GM13976 (cell line): ENCODE results near the gene ZNF789.

Experiments
- DNase-seq: peaks from one replicate; pipeline ENCODE4 v3.0.0; 2012; ENCODE audit warnings: low spot score
- CTCF ChIP-seq: IDR thresholded peaks from 2 replicates; pipeline ENCODE4 v1.5.1; 2012; ENCODE audit warnings: borderline replicate concordance, mild to moderate bottlenecking; ENCODE audit not compliant: insufficient read depth; ENCODE audit errors: extremely low read depth, missing control alignments, control extremely low read depth
- in situ Hi-C: fragments of 300-500 bp; cut with MboI; formaldehyde crosslinking; loops from one replicate; pipeline ENCODE4 v1.12.0; 2022; ENCODE audit warnings: low sequenced_read_pairs, mixed read lengths, inconsistent platforms; ENCODE audit not compliant: unreplicated experiment

ZNF789 gene

GRCh38 chr7:99457050-99457649, 15.5 kb upstream of the ZNF789 start:
- no peak for DNase-seq
- in situ Hi-C loops, result no loop called here
- TF ChIP-seq CTCF, result no peak

GRCh38 chr7:99457650-99458493, 14.8 kb upstream of the ZNF789 start:
- DNase-seq, result no peak
- in situ Hi-C loops, result no loop called here
- TF ChIP-seq CTCF, result no peak

- in situ Hi-C loops, result no loop called here
- peak; percentile 39 for DNase-seq
- TF ChIP-seq CTCF, result no peak
These were observed 13.6 kb upstream of the ZNF789 start for GRCh38 chr7:99459087-99459486.

GRCh38 chr7:99460651-99461050, 12.0 kb upstream of the ZNF789 start:
- in situ Hi-C loops, result no loop called here
- no peak for TF ChIP-seq CTCF
- no peak for DNase-seq

- TF ChIP-seq CTCF, result no peak
- DNase-seq, result no peak
- in situ Hi-C loops, result no loop called here
These were observed 11.5 kb upstream of the ZNF789 start for GRCh38 chr7:99461221-99461620.

- in situ Hi-C loops, result no loop called here
- no peak for DNase-seq
- TF ChIP-seq CTCF, result no peak
These were observed 7.3 kb upstream of the ZNF789 start for GRCh38 chr7:99465421-99465768.

GRCh38 chr7:99468336-99468918, 4.3 kb upstream of the ZNF789 start:
- DNase-seq, result no peak
- TF ChIP-seq CTCF, result no peak
- in situ Hi-C loops, result no loop called here
